OCI-LY3 (cell line): ENCODE results near the gene ABTB2.

ENCODE experiments used
- H2AFZ ChIP-seq: fragments of 200-600, 300-600 bp; shearing (Covaris generic); 2 replicates; pipeline ENCODE4 v1.6.0; 2014; ENCODE audit warnings: antibody characterized with exemption, low read depth, low read length
- H3K27ac ChIP-seq: fragments of 200-600, 300-600 bp; sonication (generic); 2 replicates; pipeline ENCODE4 v1.5.1; 2014; ENCODE audit warnings: mild to moderate bottlenecking, low read length, moderate library complexity, mixed read lengths
- H3K27me3 ChIP-seq: fragments of 200-600, 300-600 bp; sonication (generic); 2 replicates; pipeline ENCODE4 v1.6.1; 2014; ENCODE audit warnings: low read depth, low read length, mixed read lengths
- H3K36me3 ChIP-seq: fragments of 200-600, 300-600 bp; sonication (generic); replicated peaks from 2 replicates; pipeline ENCODE3; 2014; ENCODE audit warnings: low read depth, low read length, mixed read lengths
- H3K4me1 ChIP-seq: fragments of 300-600, 200-600 bp; sonication (generic); 2 replicates; pipeline ENCODE4 v1.6.1; 2014; ENCODE audit warnings: low read length, mixed read lengths
- H3K4me2 ChIP-seq: fragments of 200-600, 300-600 bp; sonication (generic); 2 replicates; pipeline ENCODE4 v1.6.1; 2014; ENCODE audit warnings: low read length, mixed read lengths
- H3K4me3 ChIP-seq: fragments of 300-600, 200-600 bp; sonication (generic); 2 replicates; pipeline ENCODE4 v1.5.1; 2014; ENCODE audit warnings: antibody characterized with exemption, mild to moderate bottlenecking, low read length, moderate library complexity
- H3K79me2 ChIP-seq: fragments of 300-600, 200-600 bp; shearing (Covaris generic); 2 replicates; pipeline ENCODE4 v1.6.1; 2014; ENCODE audit warnings: mild to moderate bottlenecking, low read length, mixed read lengths
- H3K9ac ChIP-seq: fragments of 300-600, 200-600 bp; shearing (Covaris generic); 2 replicates; pipeline ENCODE4 v1.6.0; 2014; ENCODE audit warnings: mild to moderate bottlenecking, low read length, moderate library complexity
- H3K9me3 ChIP-seq: fragments of 200-600, 300-600 bp; shearing (Covaris generic); 2 replicates; pipeline ENCODE4 v1.6.1; 2014; ENCODE audit warnings: low read length, mixed read lengths; ENCODE audit not compliant: insufficient read depth
- H4K20me1 ChIP-seq: fragments of 200-600, 300-600 bp; sonication (generic); 2 replicates; pipeline ENCODE4 v1.6.1; 2016; ENCODE audit warnings: low read length, mixed read lengths; ENCODE audit not compliant: insufficient read depth
- CTCF ChIP-seq: fragments of 200-600, 300-600 bp; sonication (generic); IDR thresholded peaks from 2 replicates; pipeline ENCODE4 v1.5.1; 2014; ENCODE audit warnings: antibody characterized with exemption, low read length, low read depth
- EZH2phosphoT487 ChIP-seq: fragments of 200-600 bp; shearing (Covaris generic); IDR thresholded peaks from 2 replicates; pipeline ENCODE4 v1.6.1; 2018; ENCODE audit warnings: antibody characterized with exemption, mixed run types, low read depth

The ABTB2 gene

GRCh38 chr11:34346551-34346950 lies 11.3 kb downstream of the ABTB2 start:
- Histone ChIP-seq H3K4me1 (peaks cover 23% of the 10 kb centered on the region), H3K27me3 (no peaks in the 10 kb centered on the region), H3K4me2 (no peak overlapping the region), H3K36me3 (peaks cover 5% of the 10 kb centered on the region), H3K9me3 (no peaks in the 10 kb centered on the region), H4K20me1 (peaks cover 43% of the 10 kb centered on the region), H3K4me3 (no peak overlapping the region), H3K27ac (no peak overlapping the region), H3K79me2 (peaks cover 94% of the 10 kb centered on the region), H2AFZ (no peak overlapping the region), H3K9ac (no peak overlapping the region)
- TF ChIP-seq CTCF (no peak), EZH2phosphoT487 (no peak)

GRCh38 chr11:34345991-34346480 lies 11.8 kb downstream of the ABTB2 start:
- no peak overlapping the region for H3K4me3 ChIP-seq

GRCh38 chr11:34345540-34345876 lies 12.3 kb downstream of the ABTB2 start:
- Histone ChIP-seq H3K4me1 (peaks cover 13% of the 10 kb centered on the region), H3K4me3 (no peak overlapping the region), H3K27me3 (no peaks in the 10 kb centered on the region), H3K27ac (no peak overlapping the region), H3K36me3 (no peaks in the 10 kb centered on the region), H4K20me1 (peaks cover 34% of the 10 kb centered on the region), H3K9me3 (no peaks in the 10 kb centered on the region), H3K9ac (no peak overlapping the region), H3K4me2 (no peak overlapping the region), H2AFZ (no peak overlapping the region), H3K79me2 (peaks cover 88% of the 10 kb centered on the region)
- TF ChIP-seq EZH2phosphoT487 (no peak), CTCF (no peak)

More at GRCh38 chr11:34345991-34346480, 11.8 kb downstream of the ABTB2 start:
- peaks cover 39% of the 10 kb centered on the region for H4K20me1 ChIP-seq
- peaks cover 18% of the 10 kb centered on the region for H3K4me1 ChIP-seq
- no peaks in the 10 kb centered on the region for H3K27me3 ChIP-seq
- H3K9ac ChIP-seq, result no peak overlapping the region
- no peak overlapping the region for H3K27ac ChIP-seq
- H2AFZ ChIP-seq, result no peak overlapping the region
- TF ChIP-seq CTCF, result no peak
- TF ChIP-seq EZH2phosphoT487, result no peak
- peaks cover 90% of the 10 kb centered on the region for H3K79me2 ChIP-seq
- H3K9me3 ChIP-seq, result no peaks in the 10 kb centered on the region
- peaks cover 5% of the 10 kb centered on the region for H3K36me3 ChIP-seq
- H3K4me2 ChIP-seq, result no peak overlapping the region

GRCh38 chr11:34344768-34345539 lies 12.9 kb downstream of the ABTB2 start:
- no peaks in the 10 kb centered on the region for H3K36me3 ChIP-seq
- peaks cover 7% of the 10 kb centered on the region for H3K4me1 ChIP-seq
- peaks cover 28% of the 10 kb centered on the region for H4K20me1 ChIP-seq
- no peak overlapping the region for H3K4me2 ChIP-seq
- H2AFZ ChIP-seq, result no peak overlapping the region
- no peaks in the 10 kb centered on the region for H3K9me3 ChIP-seq
- no peak overlapping the region for H3K9ac ChIP-seq
- no peak overlapping the region for H3K27ac ChIP-seq
- no peaks in the 10 kb centered on the region for H3K27me3 ChIP-seq
- H3K79me2 ChIP-seq, result peaks cover 88% of the 10 kb centered on the region
- H3K4me3 ChIP-seq, result no peak overlapping the region
- TF ChIP-seq CTCF (no peak), EZH2phosphoT487 (no peak)
